Measurements from ENCODE around the gene MED8. TPM values are rescaled to one million over a fixed set of nuclear protein-coding genes. Genes with fewer than 3 reads are reported as not detected.
A peak's percentile ranks its signal among the peaks of the same experiment; 100 is the strongest.

MED8 gene
- total and polyA plus RNA-seq, 4 donors = 28.9 to 34.9 (median 32.4) TPM

DNA sequence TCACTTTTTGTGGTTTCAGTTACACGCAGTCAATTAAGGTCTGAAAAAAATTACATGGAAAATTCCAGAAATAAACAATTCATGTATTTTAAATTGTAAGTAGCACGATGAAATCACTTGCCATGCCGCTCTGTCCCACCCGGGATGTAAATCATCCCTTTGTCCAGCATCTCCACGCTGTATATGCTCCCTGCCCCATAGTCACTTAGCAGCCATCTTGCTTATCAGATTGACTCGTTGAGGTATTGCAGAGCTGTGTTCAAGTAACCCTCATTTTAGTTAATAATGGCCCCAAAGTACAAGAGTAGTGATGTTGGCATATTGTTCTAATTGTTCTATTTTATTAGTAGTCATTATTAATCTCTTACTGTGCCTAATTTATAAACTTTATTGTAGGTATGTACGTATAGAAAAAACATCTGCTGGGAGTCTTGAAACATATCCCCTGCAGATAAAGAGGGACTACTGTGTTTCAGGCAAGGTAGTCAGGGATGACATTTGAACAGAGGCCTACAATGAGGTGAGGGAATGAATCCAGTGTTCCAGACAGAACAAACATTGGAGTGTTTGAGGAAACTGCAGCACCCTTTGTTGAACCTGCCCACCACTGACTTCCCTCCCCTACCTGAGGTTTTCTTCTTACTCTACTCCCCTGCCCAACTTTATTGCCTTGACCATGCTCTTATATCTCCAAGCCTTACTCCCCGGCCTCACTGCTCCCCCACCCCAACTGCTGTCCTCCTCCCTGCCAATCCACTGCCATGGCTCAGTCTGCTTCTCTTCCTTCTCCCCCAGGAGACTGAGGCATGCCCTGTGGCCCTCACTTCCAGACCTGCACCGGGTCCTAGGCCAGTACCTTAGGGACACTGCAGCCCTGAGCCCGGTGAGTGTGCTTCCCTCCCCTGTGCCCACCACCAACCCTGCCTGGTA, 37.9 kb downstream of the MED8 start:
- Histone ChIP-seq H3K36me3 (ENCODE audit: control insufficient read depth in 1 of 2, insufficient read depth in 2 of 2, low read length in 1 of 2) (no peaks in the 10 kb centered on the region), H3K4me1 (ENCODE audit: control insufficient read depth in 1 of 2, insufficient read depth in 2 of 2, low read length in 2 of 2) (no peaks in the 10 kb centered on the region), H3K9me3 (ENCODE audit: control insufficient read depth, low read length) (no peaks in the 10 kb centered on the region), H3K27me3 (ENCODE audit: control insufficient read depth in 1 of 2, insufficient read depth in 2 of 2, low read length in 1 of 2) (no peaks in the 10 kb centered on the region), H3K4me3 (ENCODE audit: low read length in 2 of 2) (no peak overlapping the region), H3K27ac (ENCODE audit: low read depth in 1 of 2, low read length in 2 of 2) (no peak overlapping the region)
- 90% methylated on average over 10 of the region's 10 CpGs for WGBS, 2 donors
- no peak for ATAC-seq (ENCODE audit: low FRiP score)
- DNase-seq = no peak
- intact Hi-C loops (cut with DNase I) = no loop called here

DNA sequence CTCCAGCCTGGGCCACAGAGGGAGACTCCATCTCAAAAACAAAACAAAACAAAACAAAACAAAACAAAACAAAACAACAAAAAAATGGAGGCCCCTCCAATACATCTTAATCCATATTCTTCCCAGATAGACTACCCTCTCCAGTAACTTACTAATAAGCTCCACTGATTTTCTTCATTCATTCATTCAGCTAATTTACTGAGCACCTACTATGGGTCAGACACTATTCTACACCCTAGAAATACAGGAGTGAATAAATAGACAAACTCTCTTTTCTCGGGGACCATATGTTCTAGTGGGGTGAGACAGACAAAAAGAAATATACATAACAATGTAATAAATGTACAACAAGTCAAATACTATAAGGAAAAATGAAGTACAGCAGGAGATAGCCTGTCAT, 38.6 kb downstream of the MED8 start:
- DNase-seq = no peak
- Histone ChIP-seq H3K27ac (ENCODE audit: low read depth in 1 of 2, low read length in 2 of 2) (no peak overlapping the region), H3K9me3 (ENCODE audit: control insufficient read depth, low read length) (no peaks in the 10 kb centered on the region), H3K4me3 (ENCODE audit: low read length in 2 of 2) (no peak overlapping the region), H3K27me3 (ENCODE audit: control insufficient read depth in 1 of 2, insufficient read depth in 2 of 2, low read length in 1 of 2) (no peaks in the 10 kb centered on the region), H3K36me3 (ENCODE audit: control insufficient read depth in 1 of 2, insufficient read depth in 2 of 2, low read length in 1 of 2) (no peaks in the 10 kb centered on the region), H3K4me1 (ENCODE audit: control insufficient read depth in 1 of 2, insufficient read depth in 2 of 2, low read length in 2 of 2) (no peaks in the 10 kb centered on the region)
- intact Hi-C loops (cut with DNase I) = no loop called here
- no peak for ATAC-seq (ENCODE audit: low FRiP score)
- 84 to 91% methylated on average over 1 of the region's 1 CpG for WGBS, 2 donors

DNA sequence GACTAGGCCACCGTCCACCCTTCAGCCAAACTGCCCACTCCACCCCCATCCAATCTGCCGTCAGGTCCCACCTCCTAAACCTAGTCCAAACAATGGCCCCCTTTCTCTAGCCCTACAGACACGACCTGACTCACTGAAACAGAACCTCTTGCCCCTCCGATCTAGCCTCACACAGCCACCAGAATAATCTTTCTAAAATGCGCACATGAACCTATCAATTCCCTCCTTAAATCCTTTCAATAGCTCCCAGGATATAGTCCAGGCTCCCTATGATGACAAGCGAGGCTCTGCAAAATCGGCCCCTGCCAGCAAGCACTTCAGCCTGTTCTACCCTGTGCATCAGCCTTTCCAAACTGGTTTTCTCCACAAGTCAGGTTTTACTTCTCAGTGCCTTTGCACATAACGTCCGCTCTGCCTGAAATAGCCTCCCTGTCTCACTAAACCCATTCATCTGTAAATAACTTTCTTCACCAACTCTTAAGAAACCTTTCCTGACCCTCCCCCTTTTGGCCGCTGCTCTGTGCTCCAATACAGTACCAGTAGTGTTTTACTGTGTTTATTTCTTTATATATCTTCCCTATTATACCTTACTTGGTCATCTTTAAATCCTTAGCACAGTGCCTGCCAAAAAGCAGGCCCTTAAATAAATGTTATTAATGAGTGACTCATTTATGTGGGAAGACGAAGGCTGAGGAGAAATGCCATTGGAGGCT, 39.9 kb downstream of the MED8 start:
- no peaks in the 10 kb centered on the region for H3K36me3 ChIP-seq (ENCODE audit: control insufficient read depth in 1 of 2, insufficient read depth in 2 of 2, low read length in 1 of 2)
- H3K27ac ChIP-seq (ENCODE audit: low read depth in 1 of 2, low read length in 2 of 2) = peak overlapping the region; percentile 23 to 71
- intact Hi-C loops (cut with DNase I) = no loop called here
- ATAC-seq (ENCODE audit: low FRiP score) (peak; percentile 1), DNase-seq (no peak)
- WGBS, 2 donors = 23 to 24% methylated on average over 11 of the region's 11 CpGs
- no peaks in the 10 kb centered on the region for H3K4me1 ChIP-seq (ENCODE audit: control insufficient read depth in 1 of 2, insufficient read depth in 2 of 2, low read length in 2 of 2)
- H3K4me3 ChIP-seq (ENCODE audit: low read length in 2 of 2) = no peak overlapping the region
- no peaks in the 10 kb centered on the region for H3K9me3 ChIP-seq (ENCODE audit: control insufficient read depth, low read length)
- H3K27me3 ChIP-seq (ENCODE audit: control insufficient read depth in 1 of 2, insufficient read depth in 2 of 2, low read length in 1 of 2) = no peaks in the 10 kb centered on the region

DNA sequence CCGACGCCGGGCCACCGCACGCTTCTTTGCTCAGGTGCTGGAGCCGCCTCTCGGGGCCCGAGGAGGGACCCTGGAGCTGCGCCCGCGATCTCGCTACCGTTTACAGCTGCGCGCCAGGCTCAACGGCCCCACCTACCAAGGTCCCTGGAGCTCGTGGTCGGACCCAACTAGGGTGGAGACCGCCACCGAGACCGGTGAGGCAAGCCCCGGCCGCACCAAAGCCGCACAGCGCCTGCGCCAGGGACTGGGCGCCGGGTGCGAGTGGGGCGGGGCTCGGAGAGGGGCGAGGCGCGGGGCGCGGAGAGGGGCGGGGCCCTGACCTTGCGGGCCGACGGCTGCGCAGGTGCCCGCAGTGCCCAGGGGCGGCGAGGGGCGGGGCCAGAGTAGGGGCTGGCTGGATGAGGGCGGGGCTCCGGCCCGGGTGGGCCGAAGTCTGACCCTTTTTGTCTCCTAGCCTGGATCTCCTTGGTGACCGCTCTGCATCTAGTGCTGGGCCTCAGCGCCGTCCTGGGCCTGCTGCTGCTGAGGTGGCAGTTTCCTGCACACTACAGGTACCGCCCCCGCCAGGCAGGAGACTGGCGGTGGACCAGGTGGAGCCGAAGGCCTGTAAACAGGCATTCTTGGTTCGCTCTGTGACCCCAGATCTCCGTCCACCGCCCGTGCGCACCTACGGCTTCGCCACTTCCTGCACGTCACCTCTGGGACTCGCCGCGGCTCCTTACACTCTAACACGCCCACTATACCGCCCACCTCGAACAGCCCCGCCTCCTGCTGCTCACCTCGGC, 40.6 kb downstream of the MED8 start:
- WGBS, 2 donors = 3 to 5% methylated on average over 66 to 72 of the region's 72 CpGs
- H3K27ac ChIP-seq (ENCODE audit: low read depth in 1 of 2, low read length in 2 of 2) = peak overlapping the region in 1 of 2 donors; percentile 71
- H3K9me3 ChIP-seq (ENCODE audit: control insufficient read depth, low read length) = no peaks in the 10 kb centered on the region
- H3K36me3 ChIP-seq (ENCODE audit: control insufficient read depth in 1 of 2, insufficient read depth in 2 of 2, low read length in 1 of 2) = no peaks in the 10 kb centered on the region
- H3K27me3 ChIP-seq (ENCODE audit: control insufficient read depth in 1 of 2, insufficient read depth in 2 of 2, low read length in 1 of 2) = no peaks in the 10 kb centered on the region
- peak overlapping the region; percentile 10 to 31 for H3K4me3 ChIP-seq (ENCODE audit: low read length in 2 of 2)
- no peaks in the 10 kb centered on the region for H3K4me1 ChIP-seq (ENCODE audit: control insufficient read depth in 1 of 2, insufficient read depth in 2 of 2, low read length in 2 of 2)
- DNase-seq (peak; percentile 88 to 90), ATAC-seq (ENCODE audit: low FRiP score) (peak; percentile 91)
- intact Hi-C loops (cut with DNase I) = no loop called here

DNA sequence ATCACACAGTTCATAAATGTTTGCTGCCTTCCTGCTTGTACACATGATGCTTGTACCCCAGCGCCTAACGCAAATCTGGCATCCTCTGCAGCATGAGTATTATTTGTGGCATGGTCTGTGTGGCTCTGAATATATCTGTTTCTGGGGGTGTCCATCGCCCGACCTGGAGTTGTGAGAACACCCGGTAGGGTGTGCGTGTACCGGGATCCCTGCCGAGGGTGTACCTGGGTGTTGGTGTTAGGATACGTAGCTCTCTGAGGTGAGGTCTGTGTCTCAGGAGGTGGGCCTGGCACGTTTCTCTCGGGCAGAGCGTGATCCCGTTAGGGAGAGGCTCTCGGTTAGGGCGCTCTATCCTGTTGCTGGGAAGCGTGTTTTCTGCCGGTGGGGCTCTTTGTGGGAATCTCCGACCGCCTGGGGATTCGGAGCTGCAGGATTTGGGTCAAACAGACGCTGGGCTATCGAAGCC, 41.2 kb downstream of the MED8 start:
- Histone ChIP-seq H3K27ac (ENCODE audit: low read depth in 1 of 2, low read length in 2 of 2) (peak overlapping the region in 1 of 2 donors; percentile 66), H3K4me1 (ENCODE audit: control insufficient read depth in 1 of 2, insufficient read depth in 2 of 2, low read length in 2 of 2) (no peaks in the 10 kb centered on the region), H3K36me3 (ENCODE audit: control insufficient read depth in 1 of 2, insufficient read depth in 2 of 2, low read length in 1 of 2) (no peaks in the 10 kb centered on the region), H3K4me3 (ENCODE audit: low read length in 2 of 2) (peak overlapping the region; percentile 10 to 31), H3K9me3 (ENCODE audit: control insufficient read depth, low read length) (no peaks in the 10 kb centered on the region), H3K27me3 (ENCODE audit: control insufficient read depth in 1 of 2, insufficient read depth in 2 of 2, low read length in 1 of 2) (no peaks in the 10 kb centered on the region)
- DNase-seq = no peak
- ATAC-seq (ENCODE audit: low FRiP score) = peak; percentile 55
- 6 to 11% methylated on average over 22 of the region's 22 CpGs for WGBS, 2 donors
- intact Hi-C loops (cut with DNase I) = no loop called here

DNA sequence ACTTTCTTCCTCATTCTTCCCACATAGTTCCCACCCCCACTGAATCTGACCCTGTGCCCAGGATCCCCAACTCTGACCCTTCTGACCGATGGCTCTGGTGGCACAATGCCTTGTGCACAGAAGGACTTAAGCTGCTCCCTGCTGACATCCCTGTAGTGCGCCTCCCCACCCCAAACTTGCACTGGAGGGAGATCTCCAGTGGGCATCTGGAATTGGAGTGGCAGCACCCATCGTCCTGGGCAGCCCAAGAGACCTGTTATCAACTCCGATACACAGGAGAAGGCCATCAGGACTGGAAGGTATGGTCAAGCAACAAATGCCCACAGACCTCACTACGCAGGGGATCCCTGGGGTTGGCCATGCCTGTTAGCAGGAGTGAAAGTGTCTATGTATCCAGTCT, 43.0 kb downstream of the MED8 start:
- Histone ChIP-seq H3K4me3 (ENCODE audit: low read length in 2 of 2) (no peak overlapping the region), H3K27me3 (ENCODE audit: control insufficient read depth in 1 of 2, insufficient read depth in 2 of 2, low read length in 1 of 2) (no peaks in the 10 kb centered on the region), H3K9me3 (ENCODE audit: control insufficient read depth, low read length) (no peaks in the 10 kb centered on the region), H3K36me3 (ENCODE audit: control insufficient read depth in 1 of 2, insufficient read depth in 2 of 2, low read length in 1 of 2) (no peaks in the 10 kb centered on the region), H3K27ac (ENCODE audit: low read depth in 1 of 2, low read length in 2 of 2) (no peak overlapping the region), H3K4me1 (ENCODE audit: control insufficient read depth in 1 of 2, insufficient read depth in 2 of 2, low read length in 2 of 2) (no peaks in the 10 kb centered on the region)
- intact Hi-C loops (cut with DNase I) = no loop called here
- WGBS, 2 donors = 87% methylated on average over 5 of the region's 5 CpGs
- DNase-seq = peak in 1 of 2 donors; percentile 49
- no peak for ATAC-seq (ENCODE audit: low FRiP score)

DNA sequence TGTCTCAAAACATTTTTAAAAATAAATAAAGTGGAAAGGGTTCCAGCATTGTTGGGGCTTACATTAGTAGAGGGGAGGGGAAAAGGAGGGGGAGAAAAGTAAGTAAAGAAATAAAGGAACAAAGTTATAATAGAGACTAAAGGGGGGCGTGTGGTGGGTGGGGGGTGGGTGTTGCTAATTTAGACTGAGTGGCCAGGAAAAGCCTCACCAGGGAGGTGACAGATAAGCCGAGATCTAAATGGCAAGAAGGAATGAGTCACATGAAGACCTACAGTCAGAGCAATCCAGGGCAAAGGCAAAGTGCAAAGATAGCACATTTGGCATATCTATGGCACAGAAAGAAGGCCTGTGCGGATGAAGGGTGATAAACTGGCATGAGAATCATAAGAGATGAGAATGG, 44.5 kb downstream of the MED8 start:
- DNase-seq (peak in 1 of 2 donors; percentile 2), ATAC-seq (ENCODE audit: low FRiP score) (no peak)
- Histone ChIP-seq H3K36me3 (ENCODE audit: control insufficient read depth in 1 of 2, insufficient read depth in 2 of 2, low read length in 1 of 2) (no peaks in the 10 kb centered on the region), H3K27me3 (ENCODE audit: control insufficient read depth in 1 of 2, insufficient read depth in 2 of 2, low read length in 1 of 2) (no peaks in the 10 kb centered on the region), H3K4me1 (ENCODE audit: control insufficient read depth in 1 of 2, insufficient read depth in 2 of 2, low read length in 2 of 2) (no peaks in the 10 kb centered on the region), H3K9me3 (ENCODE audit: control insufficient read depth, low read length) (no peaks in the 10 kb centered on the region), H3K4me3 (ENCODE audit: low read length in 2 of 2) (no peak overlapping the region), H3K27ac (ENCODE audit: low read depth in 1 of 2, low read length in 2 of 2) (no peak overlapping the region)
- WGBS, 2 donors = 46 to 50% methylated on average over 3 of the region's 3 CpGs
- intact Hi-C loops (cut with DNase I) = no loop called here

DNA sequence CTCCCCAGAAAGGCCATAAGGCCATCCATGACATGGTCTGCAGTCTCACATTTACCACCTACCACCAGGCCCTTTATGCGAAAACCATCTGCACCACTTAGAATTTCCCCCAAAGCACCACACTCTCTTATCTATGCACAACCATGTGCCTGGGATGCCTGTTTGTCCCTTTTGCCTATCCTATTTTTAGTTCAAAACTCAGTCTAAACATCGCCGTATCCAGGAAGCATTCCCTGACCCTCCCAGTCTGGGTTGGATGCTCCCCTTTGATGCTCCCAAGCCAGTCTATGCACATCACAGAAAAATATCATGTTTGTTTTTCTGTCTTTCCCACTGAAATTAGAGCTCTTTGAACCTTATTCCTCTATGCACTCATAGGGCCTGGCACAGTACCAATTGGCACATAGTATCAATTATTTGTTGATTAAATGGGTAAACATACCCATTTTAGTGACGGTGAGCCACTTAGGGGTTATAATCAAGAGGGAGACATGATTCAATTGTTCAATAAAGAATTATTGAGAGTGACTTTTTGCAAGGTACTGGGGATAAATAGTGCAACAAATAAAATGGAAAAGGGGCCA, 45.2 kb downstream of the MED8 start:
- H3K27ac ChIP-seq (ENCODE audit: low read depth in 1 of 2, low read length in 2 of 2) = no peak overlapping the region

More for the DNA sequence above, 45.2 kb downstream of the MED8 start:
- Histone ChIP-seq H3K4me1 (ENCODE audit: control insufficient read depth in 1 of 2, insufficient read depth in 2 of 2, low read length in 2 of 2) (no peaks in the 10 kb centered on the region), H3K27me3 (ENCODE audit: control insufficient read depth in 1 of 2, insufficient read depth in 2 of 2, low read length in 1 of 2) (no peaks in the 10 kb centered on the region), H3K4me3 (ENCODE audit: low read length in 2 of 2) (no peak overlapping the region), H3K36me3 (ENCODE audit: control insufficient read depth in 1 of 2, insufficient read depth in 2 of 2, low read length in 1 of 2) (no peaks in the 10 kb centered on the region), H3K9me3 (ENCODE audit: control insufficient read depth, low read length) (no peaks in the 10 kb centered on the region)
- peak in 1 of 2 donors; percentile 0 for DNase-seq
- intact Hi-C loops (cut with DNase I) = no loop called here
- no peak for ATAC-seq (ENCODE audit: low FRiP score)
- 46 to 57% methylated on average over 4 of the region's 4 CpGs for WGBS, 2 donors

Measured in aorta (tissue), 5 donors.